Fibroblast of skin of left biceps (primary cell): ENCODE measurements around the gene POLR3E.
"Not testable (repeated sequence)": the region's sequence is repeated elsewhere in the genome, so short reads cannot be mapped to it uniquely, and the experiment has no call there.

ENCODE experiments used
- DNase-seq, 2 experiments: peaks; one replicate each; pipeline ENCODE4 v3.0.0-alpha.2; 2013; ENCODE audit warnings: low read depth in 2 of 2

Gene POLR3E

DNA sequence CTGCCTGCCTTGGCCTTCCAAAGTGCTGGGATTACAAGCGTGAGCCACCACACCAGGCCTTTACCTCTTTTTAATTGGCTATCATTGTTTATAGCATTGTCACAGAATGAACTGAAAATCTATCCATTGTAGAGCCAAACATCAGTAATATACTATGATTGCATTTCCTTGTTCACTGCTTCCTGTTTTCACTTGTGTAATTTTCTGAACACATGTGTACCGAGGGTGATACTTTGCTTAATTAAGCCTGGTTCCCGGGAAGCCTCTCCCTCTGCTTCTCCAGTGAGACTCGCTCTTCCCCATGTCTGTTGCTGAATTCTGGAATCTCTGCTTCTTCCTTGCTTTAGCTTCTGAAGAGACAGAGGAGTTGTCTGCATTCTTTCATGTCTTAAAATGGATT is 33.1 kb downstream of the POLR3E start:
- DNase-seq = no peak

DNA sequence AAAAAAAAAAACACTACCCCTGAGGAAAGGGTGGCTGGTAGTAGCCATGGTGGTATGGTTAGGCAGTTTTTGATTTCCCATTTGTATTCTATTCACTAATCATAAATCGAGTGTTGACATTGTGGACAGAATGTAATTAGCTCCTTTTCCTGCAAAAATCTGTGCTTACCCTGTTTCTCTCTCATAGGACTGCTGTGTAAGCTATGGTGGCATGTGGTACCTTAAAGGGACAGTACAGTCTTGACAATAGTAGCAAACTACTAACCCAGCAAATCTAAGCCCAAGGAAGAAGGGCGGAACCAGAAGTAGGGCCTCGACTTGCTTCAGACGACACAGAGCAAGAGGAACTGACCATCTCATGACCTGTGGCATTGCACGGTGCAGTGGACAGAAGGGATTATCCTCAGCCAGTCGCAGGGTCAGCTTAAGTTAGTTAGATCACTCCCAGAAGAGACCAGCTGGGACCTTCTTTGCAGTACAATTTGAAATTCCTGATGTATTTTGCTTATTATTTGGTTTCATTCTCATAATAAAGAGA is 36.3 kb downstream of the POLR3E start:
- no peak for DNase-seq

DNA sequence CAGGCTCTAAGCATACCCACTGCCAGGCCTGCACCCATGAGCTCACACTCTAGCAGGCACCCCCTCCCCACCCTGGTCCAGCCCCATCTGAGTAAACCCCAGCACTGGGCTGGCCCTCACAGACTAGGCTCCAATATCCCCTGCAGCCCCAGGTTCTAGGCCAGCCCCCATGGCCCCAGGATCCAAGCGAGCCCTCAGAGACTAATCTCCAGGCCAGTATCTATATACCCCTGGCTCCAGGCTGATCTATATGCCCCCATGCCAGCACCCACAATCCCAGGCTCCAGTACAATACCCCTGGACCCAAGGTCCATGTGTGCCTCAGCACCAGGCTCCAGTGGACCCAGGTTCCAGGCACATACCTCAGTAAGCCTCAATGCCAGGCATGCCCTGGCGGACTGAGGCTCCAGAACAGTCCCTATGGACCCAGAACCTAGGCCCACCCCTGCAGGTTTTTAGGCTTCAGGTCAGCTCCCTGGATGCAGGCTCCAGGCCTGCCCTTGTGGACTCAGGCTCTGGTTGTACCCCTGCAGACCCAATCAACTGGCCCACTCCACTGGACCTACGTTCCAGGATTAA is 38.5 kb downstream of the POLR3E start:
- DNase-seq = no peak

DNA sequence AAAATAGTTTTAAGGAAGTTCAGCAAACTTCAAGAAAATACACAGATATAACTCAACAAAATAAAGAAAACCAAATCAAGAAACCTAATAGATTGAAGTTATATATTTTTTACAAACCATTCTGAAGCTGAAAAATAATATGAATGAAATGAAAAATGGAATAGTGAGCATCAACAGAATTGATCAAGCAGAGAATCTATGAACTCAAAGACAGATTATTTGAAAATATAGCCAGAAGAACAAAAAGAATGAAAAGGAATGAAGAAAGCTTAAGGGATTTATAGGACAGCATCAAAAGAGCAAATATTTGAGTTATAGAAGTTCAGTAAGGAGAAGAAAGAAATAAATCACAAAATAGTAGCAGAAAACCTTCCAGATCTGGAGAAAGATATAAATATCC is 39.4 kb downstream of the POLR3E start:
- DNase-seq = no peak

DNA sequence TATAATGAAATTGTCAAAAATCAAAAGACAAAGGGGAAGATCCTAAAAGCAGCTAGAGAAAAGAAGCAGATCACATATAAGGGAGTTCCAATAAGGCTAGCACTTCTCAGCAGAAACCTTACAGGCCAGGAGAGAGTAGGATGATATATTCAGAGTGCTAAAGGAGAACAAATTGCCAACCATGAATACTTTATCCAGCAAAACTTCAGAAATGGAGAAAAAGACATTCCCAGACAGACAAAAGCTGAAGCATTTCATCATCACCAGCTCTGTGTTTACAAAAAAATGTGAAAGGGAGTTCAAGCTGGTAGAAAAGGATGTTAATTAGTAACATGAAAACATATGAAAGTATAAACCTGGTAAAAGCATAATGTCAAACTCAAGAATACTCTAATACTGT is 39.8 kb downstream of the POLR3E start:
- no peak for DNase-seq

DNA sequence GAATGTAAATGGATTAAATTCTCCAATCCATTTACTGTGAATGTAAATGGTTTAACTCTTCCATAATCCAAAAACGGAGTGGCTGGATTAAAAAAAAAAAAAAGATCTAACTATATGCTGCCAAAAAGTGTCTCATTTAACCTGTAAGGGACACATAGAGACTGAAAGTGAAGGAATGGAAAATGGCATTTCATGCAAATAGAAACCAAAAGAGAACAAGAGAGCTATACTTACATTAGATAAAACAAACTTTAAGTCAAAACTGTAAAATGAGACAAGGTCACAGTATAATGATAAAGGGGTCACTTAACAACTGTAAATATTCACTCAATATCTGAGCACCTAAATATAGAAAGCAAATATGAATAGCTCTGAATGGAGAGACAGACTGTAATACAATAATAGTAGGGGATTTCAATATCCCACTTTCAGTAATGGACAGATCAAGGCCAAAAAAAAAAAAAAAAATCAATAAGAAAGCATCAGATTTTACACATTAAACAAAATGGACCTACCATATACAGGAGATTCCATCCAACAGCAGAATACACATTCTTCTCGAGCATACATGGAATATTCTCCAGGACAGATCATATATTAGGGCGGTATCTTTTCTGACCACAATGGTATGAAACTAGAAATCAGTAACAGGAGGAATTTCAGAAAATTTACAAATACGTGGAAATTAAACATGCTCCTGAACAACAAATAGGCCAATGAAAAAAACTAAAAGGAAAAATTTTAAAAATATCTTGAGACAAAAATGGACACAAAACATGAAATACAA is 40.8 kb downstream of the POLR3E start:
- no peak for DNase-seq

DNA sequence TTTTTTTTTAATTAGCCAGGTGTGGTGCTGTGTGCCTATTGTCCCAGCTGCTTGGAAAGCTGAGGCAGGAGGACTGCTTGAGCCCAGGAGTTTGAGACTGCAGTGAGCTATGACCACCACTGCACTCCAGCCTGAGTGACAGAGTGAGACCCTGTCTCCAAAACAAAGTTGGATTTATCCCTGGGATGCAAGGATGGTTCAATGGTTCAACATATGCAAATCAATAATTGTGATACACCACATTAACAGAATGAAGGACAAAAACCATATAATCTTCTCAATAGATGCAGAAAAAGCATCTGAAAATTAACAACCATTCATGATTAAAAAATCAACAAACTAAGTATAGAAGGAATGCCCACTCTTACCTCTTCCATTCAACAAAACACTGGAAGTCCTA is 43.7 kb downstream of the POLR3E start:
- no peak for DNase-seq

DNA sequence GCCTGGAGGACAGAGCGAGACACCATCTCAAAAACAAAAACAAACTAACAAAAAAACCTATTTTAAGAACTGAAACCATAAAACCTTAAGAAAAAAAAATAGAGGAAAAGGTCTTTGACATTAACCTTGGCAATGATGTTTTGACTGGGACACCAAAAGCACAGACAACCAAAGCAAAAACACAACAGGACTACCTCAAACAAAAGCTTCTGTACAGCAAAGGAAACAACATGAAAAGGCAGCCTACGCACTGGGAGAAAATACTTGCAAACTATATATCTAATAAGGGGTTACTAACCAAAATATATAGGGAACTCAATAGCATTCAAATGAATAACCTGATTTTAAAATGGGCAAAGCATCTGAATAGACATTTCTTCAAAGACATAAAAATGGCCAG is 44.9 kb downstream of the POLR3E start:
- DNase-seq = no peak

DNA sequence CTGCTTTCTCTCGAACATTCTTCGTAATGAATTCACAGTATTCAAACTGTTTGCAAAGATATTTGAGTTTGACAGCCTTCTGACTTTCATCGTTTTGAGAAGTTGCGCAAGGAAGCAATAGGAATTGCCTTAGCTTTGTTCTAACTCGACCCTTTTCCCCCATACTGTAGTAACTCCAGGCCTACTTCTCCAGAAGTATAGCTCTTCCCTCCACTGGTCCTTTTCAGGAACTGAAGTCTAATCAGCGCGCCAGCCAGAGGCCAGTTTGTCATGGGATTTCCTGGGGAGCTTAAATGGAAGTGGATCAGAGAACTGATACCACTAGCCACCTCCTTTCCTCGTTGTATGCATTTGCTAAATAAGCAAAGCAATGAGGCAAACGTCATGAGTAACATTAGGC is 49.3 kb downstream of the POLR3E start:
- no peak for DNase-seq

DNA sequence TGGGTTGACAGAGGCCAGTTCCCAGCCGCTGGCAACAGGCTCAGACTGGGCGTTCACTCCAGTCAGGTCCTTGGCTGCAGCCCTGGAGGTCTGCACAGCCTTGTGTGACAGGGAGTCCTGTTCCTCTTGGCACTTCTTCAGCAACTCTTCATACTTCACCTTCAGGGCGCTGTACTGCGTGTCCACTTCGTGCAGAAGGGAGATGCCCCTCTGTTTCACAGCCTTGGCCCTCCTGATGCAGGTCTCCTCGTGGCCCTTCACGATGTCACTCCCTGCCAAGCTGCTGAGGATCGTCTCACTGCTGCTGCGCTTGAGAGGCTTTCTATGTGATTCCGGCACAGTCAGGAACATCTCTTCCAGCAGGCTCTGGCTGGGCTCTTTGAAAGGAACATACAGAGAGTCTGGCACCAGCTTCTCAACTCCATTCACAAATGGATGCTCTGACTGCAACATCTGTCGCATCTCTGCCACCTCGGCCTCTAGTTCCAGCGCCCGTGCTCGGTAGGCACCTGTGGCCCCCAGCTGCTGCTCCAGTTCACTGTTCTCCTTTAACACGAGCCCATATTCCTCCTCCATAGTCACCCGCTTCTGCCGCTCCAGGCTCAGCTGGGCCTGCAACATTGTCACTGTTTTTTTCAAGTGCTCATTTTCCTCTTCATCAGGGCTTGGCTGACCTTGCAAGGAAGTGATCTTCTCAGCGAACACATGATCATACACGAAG is 50.1 kb downstream of the POLR3E start:
- DNase-seq = no peak

DNA sequence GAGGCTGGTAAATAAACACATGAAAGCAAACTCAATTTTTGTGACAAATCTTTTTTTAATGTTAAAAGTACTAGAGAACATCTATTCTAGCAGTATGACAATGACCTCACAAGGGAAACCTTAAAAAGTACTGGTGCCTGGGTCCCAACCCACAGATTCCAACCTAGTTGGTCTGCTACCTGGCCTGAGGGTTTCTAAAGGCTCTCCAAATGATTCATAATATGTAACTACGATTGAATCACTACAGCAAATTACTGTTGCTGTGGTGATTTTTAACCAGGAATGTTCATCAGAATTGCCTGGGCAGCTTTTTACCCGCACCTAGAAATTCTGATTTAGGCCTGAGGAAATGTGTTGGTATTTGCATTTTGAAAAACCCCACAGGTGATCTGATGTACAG is 51.1 kb downstream of the POLR3E start:
- DNase-seq = no peak

DNA sequence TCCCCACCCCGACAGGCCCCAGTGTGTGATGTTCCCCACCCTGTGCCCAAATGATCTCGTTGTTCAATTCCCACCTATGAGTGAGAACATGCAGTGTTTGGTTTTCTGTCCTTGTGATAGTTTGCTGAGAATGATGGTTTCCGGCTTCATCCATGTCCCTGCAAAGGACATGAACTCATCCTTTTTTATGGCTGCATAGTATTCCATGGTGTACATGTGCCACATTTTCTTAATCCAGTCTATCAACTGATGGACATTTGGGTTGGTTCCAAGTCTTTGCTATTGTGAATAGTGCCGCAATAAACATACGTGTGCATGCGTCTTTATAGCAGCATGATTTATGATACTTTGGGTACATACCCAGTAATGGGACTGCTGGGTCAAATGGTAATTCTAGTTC is 53.8 kb downstream of the POLR3E start:
- not testable (repeated sequence) for DNase-seq

DNA sequence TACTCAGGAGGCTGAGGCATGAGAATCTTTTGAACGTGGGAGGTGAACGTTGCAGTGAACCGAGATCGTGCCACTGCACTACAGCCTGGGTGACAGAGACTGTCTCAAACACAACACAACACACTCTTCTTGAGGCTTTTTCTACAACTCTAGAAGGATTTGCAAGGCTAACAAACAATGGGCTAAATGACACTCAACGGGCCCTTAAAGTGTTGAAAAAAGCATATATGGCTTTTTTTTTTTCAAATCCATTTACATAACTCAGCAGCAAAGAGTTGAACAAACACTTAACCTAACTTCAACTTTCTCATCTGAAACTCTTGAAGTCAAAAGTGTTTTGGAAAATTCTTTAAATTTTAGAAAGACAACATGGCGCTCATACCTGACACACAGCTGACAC is 54.9 kb downstream of the POLR3E start:
- DNase-seq = no peak

DNA sequence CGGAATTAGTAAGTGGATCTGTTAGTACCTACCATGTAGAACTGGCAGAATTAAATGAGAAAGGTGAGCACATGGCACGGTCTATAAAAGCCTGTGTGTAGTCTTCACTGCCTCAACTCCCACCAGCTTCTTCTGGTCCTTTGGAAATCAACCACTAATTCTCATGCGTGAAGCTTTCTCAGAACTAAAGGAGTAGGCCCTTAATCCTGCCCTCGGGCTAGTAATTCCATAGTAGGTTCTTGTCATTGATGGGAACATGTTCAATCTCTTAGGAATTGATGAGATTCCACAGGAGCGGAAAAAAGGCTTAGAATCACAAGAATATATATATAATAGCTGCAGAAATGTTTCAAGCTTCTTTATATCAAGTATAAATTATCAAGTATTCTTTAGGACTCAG is 55.5 kb downstream of the POLR3E start:
- DNase-seq = no peak

DNA sequence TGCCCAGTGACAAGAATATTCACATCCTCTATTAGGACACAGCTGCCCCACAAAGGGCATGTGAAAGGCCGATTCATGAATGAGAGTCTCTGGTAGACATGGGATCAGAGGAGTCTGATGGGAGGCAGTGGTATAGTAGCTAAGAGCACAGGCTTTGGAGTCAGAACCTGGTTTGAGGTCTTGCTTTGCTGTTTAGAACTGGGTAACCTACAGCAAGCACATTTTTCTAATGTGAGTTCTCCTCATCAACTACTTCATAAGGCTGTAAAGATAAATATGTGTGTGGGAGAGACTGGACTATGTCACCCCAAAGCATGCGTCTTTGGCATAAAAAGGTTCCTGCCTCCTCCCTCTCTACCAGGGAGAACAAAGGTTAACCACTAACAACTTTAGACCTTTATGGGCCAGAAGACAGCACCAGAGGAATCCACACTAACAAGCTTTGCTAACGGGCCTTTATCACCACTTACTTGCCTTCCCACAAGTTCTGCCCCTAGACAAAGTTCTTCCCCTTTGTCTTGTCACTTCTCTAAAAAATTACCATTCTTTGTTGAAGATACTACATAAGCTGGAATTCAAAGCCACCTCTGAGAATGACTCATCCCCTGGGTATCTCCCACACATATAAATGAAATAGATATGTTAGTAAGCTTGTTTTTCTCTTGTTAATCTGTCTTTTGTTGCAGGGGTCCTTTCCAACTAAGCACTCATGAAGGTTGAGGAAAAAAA is 56.1 kb downstream of the POLR3E start:
- DNase-seq = peak; percentile 55 to 72

DNA sequence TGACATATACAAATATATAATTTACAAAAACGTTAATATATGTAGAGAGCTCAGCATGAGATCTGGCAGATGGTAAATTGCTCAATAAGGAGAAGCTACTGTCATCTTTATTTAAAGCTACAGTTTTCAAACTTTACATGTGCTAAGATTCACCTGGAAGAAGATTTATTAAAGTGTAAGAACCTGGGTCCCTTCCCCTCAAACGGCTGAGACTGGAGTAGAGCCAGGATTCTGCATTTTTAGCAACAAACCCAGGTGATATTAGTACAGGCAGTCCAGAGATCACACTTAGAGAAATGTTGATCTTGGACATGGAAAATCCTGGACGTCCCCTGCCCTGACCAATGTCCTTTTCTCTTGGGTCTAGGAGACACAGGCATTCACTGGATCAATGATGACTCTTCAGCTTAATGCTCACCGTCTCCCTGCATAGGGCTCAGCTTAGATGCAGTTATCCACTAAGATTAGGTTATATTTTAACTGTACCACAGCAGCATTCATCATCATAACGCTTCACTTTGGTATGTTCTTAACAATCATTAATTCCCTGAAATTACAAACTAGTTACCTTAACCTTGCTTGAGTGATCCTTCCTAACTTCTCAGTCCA is 56.8 kb downstream of the POLR3E start:
- DNase-seq = no peak

DNA sequence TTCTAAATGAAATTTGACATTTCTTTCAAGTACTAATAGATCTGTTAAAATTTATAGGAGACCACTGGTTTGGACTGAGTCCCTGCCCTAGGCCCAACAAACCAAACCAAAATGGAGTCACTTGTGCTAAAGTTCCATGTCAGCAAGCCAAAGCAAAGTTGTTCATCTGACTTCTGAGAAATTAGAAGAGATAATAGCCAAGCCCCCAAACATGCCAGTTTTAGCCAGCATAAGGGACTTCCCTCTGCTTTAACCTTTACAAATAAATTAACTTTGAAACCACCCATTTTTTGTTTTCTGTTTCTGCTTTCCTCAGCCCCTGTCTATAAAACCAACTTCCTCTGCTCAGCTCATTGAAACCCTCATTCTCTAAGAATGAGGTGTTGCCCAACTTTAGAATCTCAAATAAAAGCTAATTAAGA is 58.3 kb downstream of the POLR3E start:
- no peak for DNase-seq

DNA sequence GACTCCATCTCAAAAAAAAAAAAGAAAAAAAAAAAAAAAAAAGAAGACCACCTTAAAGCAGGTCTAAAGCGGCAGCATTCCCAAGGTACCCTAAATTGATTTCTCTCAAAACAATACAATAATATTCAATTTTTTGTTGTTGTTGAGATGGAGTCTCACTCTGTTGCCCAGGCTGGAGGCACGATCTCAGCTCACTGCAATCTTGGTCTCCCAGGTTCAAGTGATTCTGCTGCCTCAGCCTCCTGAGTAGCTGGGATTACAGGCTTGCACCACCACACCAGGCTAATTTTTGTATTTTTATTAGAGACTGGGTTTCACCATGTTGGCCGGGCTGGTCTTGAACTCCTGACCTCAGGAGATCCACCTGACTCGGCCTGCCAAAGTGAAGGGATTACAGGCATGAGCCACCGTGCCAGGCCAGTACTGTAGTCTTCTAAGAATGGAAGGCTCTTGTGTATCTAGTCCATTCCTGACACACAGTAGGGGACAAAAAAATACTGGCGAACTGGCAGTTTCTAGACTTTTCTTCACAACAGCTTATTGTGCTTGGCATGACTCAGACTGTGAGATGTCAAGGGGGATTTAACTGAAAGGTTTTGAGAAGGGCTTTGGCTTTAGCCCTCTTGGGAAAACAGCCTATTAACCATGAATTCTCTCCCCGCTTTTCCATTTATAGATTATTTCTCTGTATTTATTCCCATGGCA is 59.9 kb downstream of the POLR3E start:
- no peak for DNase-seq

DNA sequence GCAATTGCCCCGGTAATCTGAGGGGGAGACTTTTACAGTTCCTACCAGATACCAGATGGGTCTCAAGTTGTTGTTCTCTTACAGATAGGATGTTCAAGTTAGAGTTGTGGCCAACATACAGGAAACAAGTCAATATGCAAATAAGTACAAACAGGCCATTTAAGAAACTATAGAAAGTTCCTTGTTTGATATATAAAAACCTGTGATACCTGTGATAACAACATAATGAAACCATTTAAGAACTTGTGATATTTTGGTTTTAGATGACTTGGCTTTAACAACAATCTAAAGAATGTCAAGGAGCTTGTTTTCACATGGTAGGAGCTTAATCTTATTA is 60.4 kb downstream of the POLR3E start:
- no peak for DNase-seq

DNA sequence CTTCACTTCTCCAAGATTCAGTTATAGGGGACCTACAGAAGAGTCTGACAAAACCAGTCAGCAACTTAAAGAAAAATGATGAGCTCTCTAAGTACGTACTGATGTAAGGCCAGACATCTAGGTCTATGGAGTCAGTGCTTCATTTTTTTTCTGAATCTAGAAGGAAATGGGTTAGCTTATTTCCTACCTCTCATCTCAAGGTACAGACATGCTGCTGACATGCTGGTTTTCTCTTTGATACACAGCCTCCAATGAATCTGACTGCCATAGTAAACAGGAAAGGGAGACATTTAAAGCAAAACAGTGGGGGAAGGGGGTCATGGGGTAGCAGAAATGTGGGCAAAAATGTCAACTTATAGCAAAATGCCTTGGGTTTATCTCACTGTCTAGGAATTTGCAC is 60.8 kb downstream of the POLR3E start:
- DNase-seq = no peak

DNA sequence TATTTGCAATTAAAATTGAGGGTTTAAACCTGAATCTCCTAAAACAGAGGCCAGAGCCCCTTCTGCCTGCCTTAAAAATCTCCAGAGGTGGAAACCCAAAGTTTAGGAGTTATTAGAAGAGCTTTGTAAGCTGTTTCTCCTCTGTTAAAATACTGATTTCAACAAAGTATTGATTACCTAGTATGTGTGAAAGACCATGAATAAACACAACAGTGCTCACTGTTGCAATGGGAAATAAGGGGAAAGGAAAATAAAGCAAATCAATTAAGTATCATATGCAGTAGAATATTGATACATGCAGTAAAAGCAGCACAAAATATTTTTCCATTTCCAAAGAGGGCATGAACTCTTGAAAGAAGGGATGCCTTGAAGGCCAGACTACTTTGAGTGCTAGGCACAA is 62.5 kb downstream of the POLR3E start:
- DNase-seq = no peak
